OCI-LY1 (cell line): ENCODE measurements around the gene HNRNPAB.
"Not testable (repeated sequence)": the region's sequence is repeated elsewhere in the genome, so short reads cannot be mapped to it uniquely, and the experiment has no call there.

Experiments
- H2AFZ ChIP-seq: fragments of 200-600 bp; sonication (generic), shearing (Covaris generic); 2 replicates; pipeline ENCODE4 v1.6.0; 2014; ENCODE audit warnings: antibody characterized with exemption, mild to moderate bottlenecking, low read length
- H3F3A ChIP-seq: fragments of 200-600 bp; sonication (generic), shearing (Covaris generic); 2 replicates; pipeline ENCODE4 v1.6.0; 2014; ENCODE audit warnings: mild to moderate bottlenecking, antibody characterized with exemption, low read length, moderate library complexity; ENCODE audit not compliant: insufficient read depth
- H3K27ac ChIP-seq: fragments of 200-600 bp; sonication (generic); 2 replicates; pipeline ENCODE4 v1.5.1; 2014; ENCODE audit warnings: low read length, mixed run types, mild to moderate bottlenecking, low read depth; ENCODE audit not compliant: poor library complexity, severe bottlenecking
- H3K27me3 ChIP-seq: fragments of 200-600 bp; sonication (generic); 2 replicates; pipeline ENCODE4 v1.6.0; 2014; ENCODE audit warnings: antibody characterized with exemption, mild to moderate bottlenecking, low read length, moderate library complexity; ENCODE audit not compliant: insufficient read depth
- H3K36me3 ChIP-seq: fragments of 200-600 bp; sonication (generic); 2 replicates; pipeline ENCODE4 v1.6.1; 2014; ENCODE audit warnings: mild to moderate bottlenecking, antibody characterized with exemption, low read length, moderate library complexity, mixed read lengths; ENCODE audit not compliant: insufficient read depth
- H3K4me1 ChIP-seq: fragments of 200-600 bp; sonication (generic); 2 replicates; pipeline ENCODE4 v1.5.1; 2014; ENCODE audit warnings: mild to moderate bottlenecking, low read length, moderate library complexity; ENCODE audit not compliant: insufficient read depth, severe bottlenecking
- H3K4me2 ChIP-seq: fragments of 200-600 bp; sonication (generic), shearing (Covaris generic); 2 replicates; pipeline ENCODE4 v1.6.1; 2014; ENCODE audit warnings: low read length
- H3K4me3 ChIP-seq: fragments of 200-600 bp; sonication (generic); 2 replicates; pipeline ENCODE4 v1.5.1; 2014; ENCODE audit warnings: low read length, low read depth, mild to moderate bottlenecking, mixed read lengths; ENCODE audit not compliant: poor library complexity, severe bottlenecking
- H3K79me2 ChIP-seq: fragments of 200-600 bp; shearing (Covaris generic); 2 replicates; pipeline ENCODE4 v1.6.1; 2016; ENCODE audit warnings: mixed run types, low read length, mixed read lengths; ENCODE audit not compliant: insufficient read depth
- H3K9ac ChIP-seq: fragments of 200-600 bp; sonication (generic), shearing (Covaris generic); 2 replicates; pipeline ENCODE4 v1.6.1; 2014; ENCODE audit warnings: mild to moderate bottlenecking, low read length, mixed read lengths
- H3K9me2 ChIP-seq: fragments of 200-600 bp; sonication (generic), shearing (Covaris generic); 2 replicates; pipeline ENCODE4 v1.6.1; 2014; ENCODE audit warnings: low read depth, mild to moderate bottlenecking, low read length, mixed read lengths
- H3K9me3 ChIP-seq: fragments of 200-600 bp; shearing (Covaris generic); 2 replicates; pipeline ENCODE4 v1.6.1; 2014; ENCODE audit warnings: low read length, mixed read lengths
- H4K20me1 ChIP-seq: fragments of 200-600 bp; sonication (generic), shearing (Covaris generic); 2 replicates; pipeline ENCODE4 v1.6.0; 2016; ENCODE audit warnings: mild to moderate bottlenecking, low read length; ENCODE audit not compliant: insufficient read depth
- EZH2 ChIP-seq: fragments of 200-600 bp; sonication (generic), shearing (Covaris generic); IDR thresholded peaks from 2 replicates; pipeline ENCODE4 v1.8.0; 2017; ENCODE audit warnings: borderline replicate concordance, mixed run types, mild to moderate bottlenecking, antibody characterized with exemption, low read length, moderate library complexity, mixed read lengths
- TF ChIP-seq, protein P1 (sequence below): fragments of 200-600 bp; sonication (generic), shearing (Covaris generic); IDR thresholded peaks from 2 replicates; pipeline ENCODE4 v1.5.1; 2017; ENCODE audit warnings: mild to moderate bottlenecking, antibody characterized with exemption, low read length, moderate library complexity, mixed read lengths

HNRNPAB gene

GRCh38 chr5:178227929-178228328 lies 23.6 kb downstream of the HNRNPAB start:
- H3K36me3 ChIP-seq: peaks cover 71% of the 10 kb centered on the region
- no peak overlapping the region for H3K4me3 ChIP-seq
- no peak overlapping the region for H3K4me2 ChIP-seq
- no peaks in the 10 kb centered on the region for H3K9me2 ChIP-seq
- peaks cover 7% of the 10 kb centered on the region for H3K79me2 ChIP-seq
- H2AFZ ChIP-seq: no peak overlapping the region
- H3K9me3 ChIP-seq: no peaks in the 10 kb centered on the region
- no peaks in the 10 kb centered on the region for H3K27me3 ChIP-seq
- H3K4me1 ChIP-seq: peaks cover 18% of the 10 kb centered on the region
- no peak overlapping the region for H3K27ac ChIP-seq
- TF ChIP-seq EZH2: no peak
- TF ChIP-seq, protein P1, sequence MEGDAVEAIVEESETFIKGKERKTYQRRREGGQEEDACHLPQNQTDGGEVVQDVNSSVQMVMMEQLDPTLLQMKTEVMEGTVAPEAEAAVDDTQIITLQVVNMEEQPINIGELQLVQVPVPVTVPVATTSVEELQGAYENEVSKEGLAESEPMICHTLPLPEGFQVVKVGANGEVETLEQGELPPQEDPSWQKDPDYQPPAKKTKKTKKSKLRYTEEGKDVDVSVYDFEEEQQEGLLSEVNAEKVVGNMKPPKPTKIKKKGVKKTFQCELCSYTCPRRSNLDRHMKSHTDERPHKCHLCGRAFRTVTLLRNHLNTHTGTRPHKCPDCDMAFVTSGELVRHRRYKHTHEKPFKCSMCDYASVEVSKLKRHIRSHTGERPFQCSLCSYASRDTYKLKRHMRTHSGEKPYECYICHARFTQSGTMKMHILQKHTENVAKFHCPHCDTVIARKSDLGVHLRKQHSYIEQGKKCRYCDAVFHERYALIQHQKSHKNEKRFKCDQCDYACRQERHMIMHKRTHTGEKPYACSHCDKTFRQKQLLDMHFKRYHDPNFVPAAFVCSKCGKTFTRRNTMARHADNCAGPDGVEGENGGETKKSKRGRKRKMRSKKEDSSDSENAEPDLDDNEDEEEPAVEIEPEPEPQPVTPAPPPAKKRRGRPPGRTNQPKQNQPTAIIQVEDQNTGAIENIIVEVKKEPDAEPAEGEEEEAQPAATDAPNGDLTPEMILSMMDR: no peak
- H3K9ac ChIP-seq: no peak overlapping the region
- H4K20me1 ChIP-seq: no peaks in the 10 kb centered on the region
- no peaks in the 10 kb centered on the region for H3F3A ChIP-seq

GRCh38 chr5:178228609-178229008 lies 24.3 kb downstream of the HNRNPAB start:
- Histone ChIP-seq H3K27ac (no peak overlapping the region), H3K4me1 (peaks cover 20% of the 10 kb centered on the region), H3K36me3 (peaks cover 69% of the 10 kb centered on the region), H3K79me2 (peaks cover 7% of the 10 kb centered on the region), H3K9ac (no peak overlapping the region), H3F3A (0 out of 2 replicates have a peak, but pooled peaks cover under 1% of the 10 kb centered on the region), H3K4me2 (no peak overlapping the region), H3K4me3 (no peak overlapping the region), H2AFZ (no peak overlapping the region), H3K9me3 (no peaks in the 10 kb centered on the region), H3K27me3 (no peaks in the 10 kb centered on the region), H4K20me1 (no peaks in the 10 kb centered on the region), H3K9me2 (no peaks in the 10 kb centered on the region)
- TF ChIP-seq, protein P1: no peak
- no peak for TF ChIP-seq EZH2

- not testable (repeated sequence) for H3K4me2 ChIP-seq, H4K20me1 ChIP-seq, H3K79me2 ChIP-seq, H2AFZ ChIP-seq, H3K27ac ChIP-seq, H3K9ac ChIP-seq, H3K27me3 ChIP-seq, H3F3A ChIP-seq, H3K9me2 ChIP-seq, H3K9me3 ChIP-seq, H3K4me3 ChIP-seq
- H3K36me3 ChIP-seq: peaks cover 67% of the 10 kb centered on the region
- H3K4me1 ChIP-seq: peaks cover 20% of the 10 kb centered on the region
Measured at GRCh38 chr5:178229111-178229510, 24.8 kb downstream of the HNRNPAB start.

DNA sequence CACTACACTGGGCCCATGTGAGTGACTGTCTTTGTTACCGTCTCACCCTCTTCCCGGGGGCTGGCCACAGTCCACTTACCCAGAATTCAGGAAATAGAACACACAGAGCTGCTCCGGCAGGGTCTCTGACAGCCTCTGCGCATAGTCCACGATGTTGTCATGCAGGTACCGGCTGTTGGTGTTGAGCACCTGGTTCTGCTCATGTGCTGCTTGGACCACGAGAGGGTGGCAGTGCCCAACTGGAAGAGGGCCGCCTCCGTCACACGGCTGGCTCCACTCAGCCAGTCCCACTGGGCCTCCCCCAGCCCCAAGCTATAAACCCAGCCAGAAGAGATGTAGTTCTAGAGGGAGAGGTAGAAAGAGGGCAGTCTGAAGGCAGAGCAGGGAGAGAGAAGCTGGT lies 25.5 kb downstream of the HNRNPAB start:
- TF ChIP-seq, protein P1: no peak
- no peak for TF ChIP-seq EZH2
- Histone ChIP-seq H3K9me3 (no peaks in the 10 kb centered on the region), H3F3A (0 out of 2 replicates have a peak, but pooled peaks cover 3% of the 10 kb centered on the region), H3K27ac (no peak overlapping the region), H3K4me3 (no peak overlapping the region), H4K20me1 (no peaks in the 10 kb centered on the region), H3K4me2 (peak overlapping the region; percentile 94; the same call in 1 of the 2 replicates), H3K9me2 (no peaks in the 10 kb centered on the region), H3K9ac (peak overlapping the region; percentile 99; the same call in 1 of the 2 replicates), H3K36me3 (peaks cover 60% of the 10 kb centered on the region), H3K4me1 (peaks cover 20% of the 10 kb centered on the region), H2AFZ (no peak overlapping the region), H3K27me3 (no peaks in the 10 kb centered on the region), H3K79me2 (peaks cover 7% of the 10 kb centered on the region)
